GM18867 (cell line): ENCODE results near the gene MGAM2.

Experiments used
- ATAC-seq: cut with Tn5 transposase; IDR thresholded peaks from one replicate; pipeline ENCODE4 v1.9.1; 2021; ENCODE audit warnings: mild to moderate bottlenecking, moderate library complexity; ENCODE audit not compliant: unreplicated experiment

The MGAM2 gene

DNA sequence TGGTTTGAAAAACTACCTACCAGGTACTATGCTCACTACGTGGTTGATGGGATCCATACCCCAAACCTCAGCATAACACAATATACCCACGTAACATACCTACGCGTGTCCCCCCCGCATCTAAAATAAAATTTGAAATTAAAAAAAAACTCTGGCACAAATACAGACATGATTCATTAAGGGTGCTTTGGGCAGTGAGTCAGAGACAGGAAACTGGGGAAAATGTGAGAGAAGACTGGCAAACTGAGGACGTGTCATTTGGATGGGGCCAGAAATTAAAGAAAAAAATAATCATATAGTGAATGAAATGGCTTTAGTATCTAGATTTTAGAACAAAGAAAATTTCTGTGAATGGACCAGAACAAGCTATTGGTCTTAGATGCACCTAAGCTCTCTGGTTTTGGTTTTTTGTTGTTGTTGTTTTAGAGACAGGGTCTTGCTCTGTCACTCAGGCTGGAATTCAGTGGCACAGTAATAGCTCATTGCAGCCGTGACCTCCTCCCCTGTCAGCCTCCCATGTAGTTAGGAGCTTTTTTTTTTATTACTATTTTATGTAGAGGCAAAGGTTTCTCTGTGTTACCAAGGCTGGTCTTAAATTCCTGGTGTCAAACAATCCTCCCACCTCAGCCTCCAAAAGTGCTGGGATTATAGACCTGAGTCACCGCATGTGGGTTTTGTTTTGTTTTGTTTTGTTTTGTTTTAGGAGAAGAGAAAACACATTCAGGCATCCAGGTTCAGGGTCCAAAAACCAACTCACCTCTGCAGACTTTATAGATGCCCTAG is 152.3 kb downstream of the MGAM2 start:
- no peak for ATAC-seq
